Measurements from ENCODE around the gene DDAH1. TPM values are rescaled to one million over a fixed set of nuclear protein-coding genes. Genes with fewer than 3 reads are reported as not detected.
A peak's percentile ranks its signal among the peaks of the same experiment; 100 is the strongest.

DDAH1 gene
- total and polyA plus RNA-seq, 2 of the 8 experiments (the other 6 are each of a cell fraction or from before 2014, with no cell fraction given) = 22.8 to 54.5 TPM

- no peak overlapping the region for H3K27ac ChIP-seq (ENCODE audit: low read depth, low read length)
- no peak overlapping the region for H2BK12ac ChIP-seq (ENCODE audit: low read depth, low read length)
- peak overlapping the region in 1 of 2 experiments; percentile 24; a peak in 2 of 4 replicates for H3K4me2 ChIP-seq (ENCODE audit: insufficient read depth in 1 of 2, low read depth in 2 of 2, low read length in 2 of 2)
- no peak overlapping the region for H4K8ac ChIP-seq (ENCODE audit: extremely low read depth, insufficient read depth, low read length)
- no peaks in the 10 kb centered on the region; a peak in 1 of 8 replicates for H3K36me3 ChIP-seq (ENCODE audit: control insufficient read depth in 2 of 4, insufficient read depth in 4 of 4, low read length in 3 of 4)
- DNase-seq (ENCODE audit: low read depth in 1 of 2, low spot score in 2 of 2) = no peak
- H3K9me3 ChIP-seq (ENCODE audit: insufficient read depth in 2 of 2, low read depth in 1 of 2, low read length in 1 of 2) = no peaks in the 10 kb centered on the region
- H3K79me1 ChIP-seq (ENCODE audit: low read depth, low read length) = no peaks in the 10 kb centered on the region; the same call in 1 of the 2 replicates
- no peak overlapping the region for H3K18ac ChIP-seq (ENCODE audit: extremely low read depth, low read length)
- H2BK5ac ChIP-seq (ENCODE audit: low read depth, low read length) = no peak overlapping the region
- H3K4ac ChIP-seq (replicated peaks; ENCODE audit: insufficient read length, low read depth, low read length) = no peak overlapping the region
- no peaks in the 10 kb centered on the region for H4K20me1 ChIP-seq (replicated peaks in 1 of 2; ENCODE audit: control insufficient read depth in 1 of 2, insufficient read depth in 2 of 2, low read length in 2 of 2)
- H3K56ac ChIP-seq (replicated peaks; ENCODE audit: insufficient read length, low read depth, low read length) = no peak overlapping the region
- no peaks in the 10 kb centered on the region for H3K79me2 ChIP-seq (ENCODE audit: control insufficient read depth in 1 of 2, insufficient read depth in 2 of 2, low read length in 2 of 2)
- FAIRE-seq = no peak
- H4K91ac ChIP-seq (replicated peaks; ENCODE audit: insufficient read length, low read length) = no peak overlapping the region
- H3K14ac ChIP-seq (ENCODE audit: insufficient read length) = no peak overlapping the region
- H3K4me3 ChIP-seq (ENCODE audit: extremely low read depth in 1 of 4, insufficient read depth in 2 of 4, low read depth in 3 of 4, low read length in 4 of 4) = peak overlapping the region in 1 of 4 experiments; percentile 2; a peak in 1 of 8 replicates
- no peaks in the 10 kb centered on the region for H3K27me3 ChIP-seq (replicated peaks in 1 of 4; ENCODE audit: control insufficient read depth in 3 of 4, extremely low read depth in 1 of 4, insufficient read depth in 3 of 4, low read length in 3 of 4)
- H4K5ac ChIP-seq (ENCODE audit: insufficient read length, low read depth, low read length) = no peak overlapping the region
- no peak overlapping the region for H2BK120ac ChIP-seq (replicated peaks; ENCODE audit: low read depth, low read length)
- H3K23me2 ChIP-seq (ENCODE audit: low read depth, low read length) = no peaks in the 10 kb centered on the region
- no peak overlapping the region for H2BK20ac ChIP-seq (ENCODE audit: low read length)
- H2BK15ac ChIP-seq (ENCODE audit: low read length) = no peak overlapping the region
- H3K23ac ChIP-seq (ENCODE audit: insufficient read length) = no peak overlapping the region
- H2AFZ ChIP-seq (ENCODE audit: low read length) = no peak overlapping the region
- H3K9ac ChIP-seq (replicated peaks in 1 of 4; ENCODE audit: extremely low read depth in 1 of 4, low read depth in 3 of 4, low read length in 3 of 4) = no peak overlapping the region
- peaks cover 0 to 13% (median 5%) of the 10 kb centered on the region in 4 experiments; a peak in 4 of 7 replicates for H3K4me1 ChIP-seq (replicated peaks in 1 of 4; ENCODE audit: control insufficient read depth in 3 of 4, insufficient read depth in 4 of 4, low read length in 3 of 4)
- ChIA-PET POLR2A (ENCODE audit: partially characterized antibody) (interaction anchor here (1.2 to 1.4 kb wide), 3 partner anchors 12 to 187 kb away, joined by 3 read pairs; partner anchors contain the start of genes BCL10 and CCN1), CTCF (ENCODE audit: partially characterized antibody) (interaction anchor here (0.6 to 1.4 kb wide), 3 partner anchors 17 to 62 kb away, joined by 3 to 7 read pairs (median 3); no protein-coding TSS in a partner anchor)
- no peak overlapping the region for H2AK5ac ChIP-seq (ENCODE audit: low read depth, low read length)
- TF ChIP-seq EZH2 (IDR thresholded peaks at IDR 0.05; ENCODE audit: low read depth, low read length, severe bottlenecking) (no peak), JUND (IDR thresholded peaks at IDR 0.05; ENCODE audit: low read length) (peak; percentile 84), BCL11A (IDR thresholded peaks at IDR 0.05; ENCODE audit: low read depth in 2 of 2, low read length in 2 of 2) (no peak), SP1 (IDR thresholded peaks at IDR 0.05; ENCODE audit: low read depth, low read length) (0 out of 2 replicates have a peak, but pooled peaks have one; percentile 43), SIN3A (conservative IDR thresholded peaks at IDR 0.05 in 1 of 2, IDR thresholded peaks at IDR 0.05 in 1 of 2; ENCODE audit: low read depth in 1 of 2, low read length in 2 of 2) (no peak), ASH2L (IDR thresholded peaks at IDR 0.05; ENCODE audit: low read length) (no peak), CTBP2 (IDR thresholded peaks at IDR 0.05; ENCODE audit: borderline replicate concordance, insufficient read depth, insufficient read length, low read length) (no peak), SIRT6 (IDR thresholded peaks at IDR 0.05; ENCODE audit: low read length) (no peak), POLR2AphosphoS5 (IDR thresholded peaks at IDR 0.05; ENCODE audit: low read depth, low read length) (no peak), RAD21 (IDR thresholded peaks at IDR 0.05 in 1 of 2, conservative IDR thresholded peaks at IDR 0.05 in 1 of 2; ENCODE audit: low read depth in 2 of 2, low read length in 2 of 2) (no peak), JUN (IDR thresholded peaks at IDR 0.05; ENCODE audit: low read depth, low read length) (peak; percentile 86), RXRA (IDR thresholded peaks at IDR 0.05; ENCODE audit: insufficient read depth, low read depth, low read length) (no peak), TBP (IDR thresholded peaks at IDR 0.05; ENCODE audit: low read depth, low read length) (no peak), NRF1 (IDR thresholded peaks at IDR 0.05; ENCODE audit: low read depth, low read length) (no peak)
Observed at GRCh38 chr1:85393490-85393889, 71.5 kb downstream of the DDAH1 start.
